ENCODE data around the gene SUPT7L.
A peak's percentile ranks its signal among the peaks of the same experiment; 100 is the strongest.

The SUPT7L gene

DNA sequence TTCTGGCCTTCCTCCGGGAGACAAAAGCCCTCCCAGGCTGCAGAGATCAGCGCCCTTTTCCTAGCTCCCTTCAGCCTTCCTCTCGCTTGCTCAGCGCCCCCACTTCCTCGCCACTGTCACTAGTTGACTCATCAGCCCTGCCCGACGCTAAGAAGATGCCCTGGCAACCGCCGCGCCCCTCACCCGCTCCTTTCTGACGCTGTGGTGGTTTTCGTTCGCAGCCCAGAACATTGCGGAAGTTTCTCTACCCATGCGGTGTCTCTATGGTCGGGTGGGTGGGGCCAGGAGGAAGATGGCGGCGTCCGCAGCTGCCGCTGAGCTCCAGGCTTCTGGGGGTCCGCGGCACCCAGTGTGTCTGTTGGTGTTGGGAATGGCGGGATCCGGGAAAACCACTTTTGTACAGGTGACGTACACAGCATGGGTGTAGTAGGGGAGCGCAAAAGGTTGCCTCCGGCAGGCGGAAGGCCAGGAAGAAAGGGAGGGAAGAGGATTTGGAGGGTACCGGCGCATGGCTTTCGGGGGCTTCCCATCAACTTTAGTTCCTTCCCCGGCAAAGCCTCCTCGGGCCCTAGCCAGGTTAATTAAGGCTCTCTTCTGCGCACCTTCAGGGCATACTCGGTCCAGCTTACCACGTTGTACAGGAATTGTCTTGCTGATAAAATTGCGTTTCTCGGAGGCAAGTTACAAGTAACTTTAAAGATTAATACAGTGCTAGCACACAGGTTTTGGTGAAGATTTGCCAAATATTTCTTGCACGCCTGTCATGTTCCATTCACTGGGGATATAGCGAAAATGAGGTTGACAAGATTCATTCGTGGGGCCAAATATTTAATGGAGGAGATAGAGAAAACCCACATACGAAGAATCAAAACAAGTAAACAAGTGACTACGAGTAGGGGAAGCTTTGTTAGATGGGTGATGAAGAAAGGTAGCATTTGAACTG, 34.4 kb downstream of the SUPT7L start, which contains the start of the genes CCDC121 and GPN1 (continued):
- TF ChIP-seq, protein P1, sequence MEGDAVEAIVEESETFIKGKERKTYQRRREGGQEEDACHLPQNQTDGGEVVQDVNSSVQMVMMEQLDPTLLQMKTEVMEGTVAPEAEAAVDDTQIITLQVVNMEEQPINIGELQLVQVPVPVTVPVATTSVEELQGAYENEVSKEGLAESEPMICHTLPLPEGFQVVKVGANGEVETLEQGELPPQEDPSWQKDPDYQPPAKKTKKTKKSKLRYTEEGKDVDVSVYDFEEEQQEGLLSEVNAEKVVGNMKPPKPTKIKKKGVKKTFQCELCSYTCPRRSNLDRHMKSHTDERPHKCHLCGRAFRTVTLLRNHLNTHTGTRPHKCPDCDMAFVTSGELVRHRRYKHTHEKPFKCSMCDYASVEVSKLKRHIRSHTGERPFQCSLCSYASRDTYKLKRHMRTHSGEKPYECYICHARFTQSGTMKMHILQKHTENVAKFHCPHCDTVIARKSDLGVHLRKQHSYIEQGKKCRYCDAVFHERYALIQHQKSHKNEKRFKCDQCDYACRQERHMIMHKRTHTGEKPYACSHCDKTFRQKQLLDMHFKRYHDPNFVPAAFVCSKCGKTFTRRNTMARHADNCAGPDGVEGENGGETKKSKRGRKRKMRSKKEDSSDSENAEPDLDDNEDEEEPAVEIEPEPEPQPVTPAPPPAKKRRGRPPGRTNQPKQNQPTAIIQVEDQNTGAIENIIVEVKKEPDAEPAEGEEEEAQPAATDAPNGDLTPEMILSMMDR (tag by site-specific recombination; IDR thresholded peaks at IDR 0.05): no peak; the same call in 1 of the 2 replicates
- TF ChIP-seq GLI4 (tag by site-specific recombination; IDR thresholded peaks at IDR 0.05) (no peak), MEIS1 (CRISPR knock-in tag; IDR thresholded peaks at IDR 0.05; ENCODE audit: borderline replicate concordance) (no peak), ZNF221 (tag by site-specific recombination; IDR thresholded peaks at IDR 0.05; ENCODE audit: borderline replicate concordance) (no peak), ZNF623 (tag by site-specific recombination; IDR thresholded peaks at IDR 0.05) (no peak), YY1 (tag by site-specific recombination; IDR thresholded peaks at IDR 0.05) (peak; percentile 84), ZSCAN23 (tag by site-specific recombination; IDR thresholded peaks at IDR 0.05) (no peak), ZNF660 (tag by site-specific recombination; IDR thresholded peaks at IDR 0.05) (no peak; the same call in 1 of the 2 replicates), ZNF266 (tag by site-specific recombination; IDR thresholded peaks at IDR 0.05; ENCODE audit: low read depth) (no peak), ZNF707 (tag by site-specific recombination; IDR thresholded peaks at IDR 0.05) (no peak), ZNF529 (tag by site-specific recombination; IDR thresholded peaks at IDR 0.05; ENCODE audit: insufficient replicate concordance) (no peak), ZBTB1 (tag by site-specific recombination; IDR thresholded peaks at IDR 0.05) (no peak), GLIS1 (tag by site-specific recombination; IDR thresholded peaks at IDR 0.05) (peak; percentile 46; the same call in 1 of the 2 replicates), ZNF121 (tag by site-specific recombination; IDR thresholded peaks at IDR 0.05) (no peak), ZNF324 (tag by site-specific recombination; IDR thresholded peaks at IDR 0.05) (0 out of 2 replicates have a peak, but pooled peaks have one; percentile 63), ZNF132 (tag by site-specific recombination; IDR thresholded peaks at IDR 0.05; ENCODE audit: borderline replicate concordance) (no peak), KLF16 (tag by site-specific recombination; IDR thresholded peaks at IDR 0.05) (peak; percentile 71; the same call in 1 of the 2 replicates), ZNF776 (tag by site-specific recombination; IDR thresholded peaks at IDR 0.05; ENCODE audit: borderline replicate concordance) (no peak), ZNF211 (tag by site-specific recombination; IDR thresholded peaks at IDR 0.05; ENCODE audit: low read depth) (no peak), ZNF223 (tag by site-specific recombination; IDR thresholded peaks at IDR 0.05) (no peak)
- TF ChIP-seq, protein P2, sequence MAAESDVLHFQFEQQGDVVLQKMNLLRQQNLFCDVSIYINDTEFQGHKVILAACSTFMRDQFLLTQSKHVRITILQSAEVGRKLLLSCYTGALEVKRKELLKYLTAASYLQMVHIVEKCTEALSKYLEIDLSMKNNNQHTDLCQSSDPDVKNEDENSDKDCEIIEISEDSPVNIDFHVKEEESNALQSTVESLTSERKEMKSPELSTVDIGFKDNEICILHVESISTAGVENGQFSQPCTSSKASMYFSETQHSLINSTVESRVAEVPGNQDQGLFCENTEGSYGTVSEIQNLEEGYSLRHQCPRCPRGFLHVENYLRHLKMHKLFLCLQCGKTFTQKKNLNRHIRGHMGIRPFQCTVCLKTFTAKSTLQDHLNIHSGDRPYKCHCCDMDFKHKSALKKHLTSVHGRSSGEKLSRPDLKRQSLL (tag by site-specific recombination; IDR thresholded peaks at IDR 0.05): no peak
- TF ChIP-seq, protein P3, sequence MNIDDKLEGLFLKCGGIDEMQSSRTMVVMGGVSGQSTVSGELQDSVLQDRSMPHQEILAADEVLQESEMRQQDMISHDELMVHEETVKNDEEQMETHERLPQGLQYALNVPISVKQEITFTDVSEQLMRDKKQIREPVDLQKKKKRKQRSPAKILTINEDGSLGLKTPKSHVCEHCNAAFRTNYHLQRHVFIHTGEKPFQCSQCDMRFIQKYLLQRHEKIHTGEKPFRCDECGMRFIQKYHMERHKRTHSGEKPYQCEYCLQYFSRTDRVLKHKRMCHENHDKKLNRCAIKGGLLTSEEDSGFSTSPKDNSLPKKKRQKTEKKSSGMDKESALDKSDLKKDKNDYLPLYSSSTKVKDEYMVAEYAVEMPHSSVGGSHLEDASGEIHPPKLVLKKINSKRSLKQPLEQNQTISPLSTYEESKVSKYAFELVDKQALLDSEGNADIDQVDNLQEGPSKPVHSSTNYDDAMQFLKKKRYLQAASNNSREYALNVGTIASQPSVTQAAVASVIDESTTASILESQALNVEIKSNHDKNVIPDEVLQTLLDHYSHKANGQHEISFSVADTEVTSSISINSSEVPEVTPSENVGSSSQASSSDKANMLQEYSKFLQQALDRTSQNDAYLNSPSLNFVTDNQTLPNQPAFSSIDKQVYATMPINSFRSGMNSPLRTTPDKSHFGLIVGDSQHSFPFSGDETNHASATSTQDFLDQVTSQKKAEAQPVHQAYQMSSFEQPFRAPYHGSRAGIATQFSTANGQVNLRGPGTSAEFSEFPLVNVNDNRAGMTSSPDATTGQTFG (tag by site-specific recombination; IDR thresholded peaks at IDR 0.05; ENCODE audit: borderline replicate concordance): no peak
- TF ChIP-seq, protein P4, sequence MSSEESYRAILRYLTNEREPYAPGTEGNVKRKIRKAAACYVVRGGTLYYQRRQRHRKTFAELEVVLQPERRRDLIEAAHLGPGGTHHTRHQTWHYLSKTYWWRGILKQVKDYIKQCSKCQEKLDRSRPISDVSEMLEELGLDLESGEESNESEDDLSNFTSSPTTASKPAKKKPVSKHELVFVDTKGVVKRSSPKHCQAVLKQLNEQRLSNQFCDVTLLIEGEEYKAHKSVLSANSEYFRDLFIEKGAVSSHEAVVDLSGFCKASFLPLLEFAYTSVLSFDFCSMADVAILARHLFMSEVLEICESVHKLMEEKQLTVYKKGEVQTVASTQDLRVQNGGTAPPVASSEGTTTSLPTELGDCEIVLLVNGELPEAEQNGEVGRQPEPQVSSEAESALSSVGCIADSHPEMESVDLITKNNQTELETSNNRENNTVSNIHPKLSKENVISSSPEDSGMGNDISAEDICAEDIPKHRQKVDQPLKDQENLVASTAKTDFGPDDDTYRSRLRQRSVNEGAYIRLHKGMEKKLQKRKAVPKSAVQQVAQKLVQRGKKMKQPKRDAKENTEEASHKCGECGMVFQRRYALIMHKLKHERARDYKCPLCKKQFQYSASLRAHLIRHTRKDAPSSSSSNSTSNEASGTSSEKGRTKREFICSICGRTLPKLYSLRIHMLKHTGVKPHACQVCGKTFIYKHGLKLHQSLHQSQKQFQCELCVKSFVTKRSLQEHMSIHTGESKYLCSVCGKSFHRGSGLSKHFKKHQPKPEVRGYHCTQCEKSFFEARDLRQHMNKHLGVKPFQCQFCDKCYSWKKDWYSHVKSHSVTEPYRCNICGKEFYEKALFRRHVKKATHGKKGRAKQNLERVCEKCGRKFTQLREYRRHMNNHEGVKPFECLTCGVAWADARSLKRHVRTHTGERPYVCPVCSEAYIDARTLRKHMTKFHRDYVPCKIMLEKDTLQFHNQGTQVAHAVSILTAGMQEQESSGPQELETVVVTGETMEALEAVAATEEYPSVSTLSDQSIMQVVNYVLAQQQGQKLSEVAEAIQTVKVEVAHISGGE (tag by site-specific recombination; conservative IDR thresholded peaks at IDR 0.05; ENCODE audit: low read depth): peak; percentile 41
- TF ChIP-seq, protein P5, sequence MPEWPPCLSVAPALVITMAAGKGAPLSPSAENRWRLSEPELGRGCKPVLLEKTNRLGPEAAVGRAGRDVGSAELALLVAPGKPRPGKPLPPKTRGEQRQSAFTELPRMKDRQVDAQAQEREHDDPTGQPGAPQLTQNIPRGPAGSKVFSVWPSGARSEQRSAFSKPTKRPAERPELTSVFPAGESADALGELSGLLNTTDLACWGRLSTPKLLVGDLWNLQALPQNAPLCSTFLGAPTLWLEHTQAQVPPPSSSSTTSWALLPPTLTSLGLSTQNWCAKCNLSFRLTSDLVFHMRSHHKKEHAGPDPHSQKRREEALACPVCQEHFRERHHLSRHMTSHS (tag by site-specific recombination; IDR thresholded peaks at IDR 0.05): no peak
- TF ChIP-seq, protein P6, sequence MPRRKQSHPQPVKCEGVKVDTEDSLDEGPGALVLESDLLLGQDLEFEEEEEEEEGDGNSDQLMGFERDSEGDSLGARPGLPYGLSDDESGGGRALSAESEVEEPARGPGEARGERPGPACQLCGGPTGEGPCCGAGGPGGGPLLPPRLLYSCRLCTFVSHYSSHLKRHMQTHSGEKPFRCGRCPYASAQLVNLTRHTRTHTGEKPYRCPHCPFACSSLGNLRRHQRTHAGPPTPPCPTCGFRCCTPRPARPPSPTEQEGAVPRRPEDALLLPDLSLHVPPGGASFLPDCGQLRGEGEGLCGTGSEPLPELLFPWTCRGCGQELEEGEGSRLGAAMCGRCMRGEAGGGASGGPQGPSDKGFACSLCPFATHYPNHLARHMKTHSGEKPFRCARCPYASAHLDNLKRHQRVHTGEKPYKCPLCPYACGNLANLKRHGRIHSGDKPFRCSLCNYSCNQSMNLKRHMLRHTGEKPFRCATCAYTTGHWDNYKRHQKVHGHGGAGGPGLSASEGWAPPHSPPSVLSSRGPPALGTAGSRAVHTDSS (tag by site-specific recombination; IDR thresholded peaks at IDR 0.05): no peak
- TF ChIP-seq, protein P7, sequence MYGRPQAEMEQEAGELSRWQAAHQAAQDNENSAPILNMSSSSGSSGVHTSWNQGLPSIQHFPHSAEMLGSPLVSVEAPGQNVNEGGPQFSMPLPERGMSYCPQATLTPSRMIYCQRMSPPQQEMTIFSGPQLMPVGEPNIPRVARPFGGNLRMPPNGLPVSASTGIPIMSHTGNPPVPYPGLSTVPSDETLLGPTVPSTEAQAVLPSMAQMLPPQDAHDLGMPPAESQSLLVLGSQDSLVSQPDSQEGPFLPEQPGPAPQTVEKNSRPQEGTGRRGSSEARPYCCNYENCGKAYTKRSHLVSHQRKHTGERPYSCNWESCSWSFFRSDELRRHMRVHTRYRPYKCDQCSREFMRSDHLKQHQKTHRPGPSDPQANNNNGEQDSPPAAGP (tag by site-specific recombination; IDR thresholded peaks at IDR 0.05): 0 out of 2 replicates have a peak, but pooled peaks have one; percentile 58

Measured in HEK293 (cell line).